ENCODE measurements around the gene IQGAP1.

GRCh38 chr15:90420451-90420850 is 32.4 kb downstream of the IQGAP1 start:
- TF ChIP-seq CTCF (IDR thresholded peaks at IDR 0.05; ENCODE audit: low read depth, low read length, missing input control) (no peak), TAF1 (conservative IDR thresholded peaks at IDR 0.05) (no peak)

Measured in liver (tissue), 3 donors.